HL-60 (cell line): ENCODE measurements around the gene LMF1.

Experiments used
- CTCF ChIP-seq: IDR thresholded peaks from one replicate; pipeline ENCODE4 v1.5.1; 2011; ENCODE audit warnings: low read length, control low read depth, inconsistent platforms; ENCODE audit not compliant: insufficient read depth
- GABPA ChIP-seq: IDR thresholded peaks from 2 replicates; pipeline ENCODE4 v1.6.1; 2012; ENCODE audit warnings: low read depth
- REST ChIP-seq: IDR thresholded peaks from 2 replicates; pipeline ENCODE4 v1.6.1; 2012; ENCODE audit warnings: low read depth; ENCODE audit not compliant: insufficient replicate concordance

- TF ChIP-seq CTCF: no peak
- TF ChIP-seq GABPA: no peak
- no peak for TF ChIP-seq REST
These were observed 32.9 kb upstream of the LMF1 start for GRCh38 chr16:1003391-1004347.
